IPS-15b (cell line): ENCODE results near the gene ADAMTS15.

ENCODE experiments used
- H3K27me3 ChIP-seq: one replicate; pipeline ENCODE4 v1.6.1; 2013; ENCODE audit warnings: low read length; ENCODE audit not compliant: control insufficient read depth, insufficient read depth
- H3K36me3 ChIP-seq: one replicate; pipeline ENCODE4 v1.6.1; 2013; ENCODE audit warnings: low read length; ENCODE audit not compliant: control insufficient read depth, insufficient read depth
- H3K4me1 ChIP-seq: one replicate; pipeline ENCODE4 v1.6.1; 2013; ENCODE audit warnings: mild to moderate bottlenecking, low read length; ENCODE audit not compliant: control insufficient read depth, insufficient read depth
- H3K4me3 ChIP-seq: one replicate; pipeline ENCODE4 v1.5.1; 2013; ENCODE audit warnings: low read depth, low read length
- H3K9ac ChIP-seq: one replicate; pipeline ENCODE4 v1.6.1; 2013; ENCODE audit warnings: low read depth, mild to moderate bottlenecking, low read length
- H3K9me3 ChIP-seq: one replicate; pipeline ENCODE4 v1.6.1; 2013; ENCODE audit warnings: mild to moderate bottlenecking, low read length; ENCODE audit not compliant: control insufficient read depth, insufficient read depth

ADAMTS15 gene

GRCh38 chr11:130478881-130479280, 30.4 kb downstream of the ADAMTS15 start:
- Histone ChIP-seq H3K4me3 (no peak overlapping the region), H3K36me3 (no peaks in the 10 kb centered on the region), H3K4me1 (no peaks in the 10 kb centered on the region), H3K9me3 (no peaks in the 10 kb centered on the region), H3K27me3 (no peaks in the 10 kb centered on the region), H3K9ac (no peak overlapping the region)

GRCh38 chr11:130480186-130480585, 31.7 kb downstream of the ADAMTS15 start:
- Histone ChIP-seq H3K36me3 (no peaks in the 10 kb centered on the region), H3K4me1 (no peaks in the 10 kb centered on the region), H3K9me3 (no peaks in the 10 kb centered on the region), H3K9ac (no peak overlapping the region), H3K4me3 (no peak overlapping the region), H3K27me3 (no peaks in the 10 kb centered on the region)

- no peaks in the 10 kb centered on the region for H3K4me1 ChIP-seq
- H3K4me3 ChIP-seq: no peak overlapping the region
- H3K27me3 ChIP-seq: no peaks in the 10 kb centered on the region
- no peak overlapping the region for H3K9ac ChIP-seq
- H3K36me3 ChIP-seq: no peaks in the 10 kb centered on the region
- no peaks in the 10 kb centered on the region for H3K9me3 ChIP-seq
Observed at GRCh38 chr11:130480711-130481140, 32.3 kb downstream of the ADAMTS15 start.

- no peaks in the 10 kb centered on the region for H3K27me3 ChIP-seq
- H3K36me3 ChIP-seq: no peaks in the 10 kb centered on the region
- no peaks in the 10 kb centered on the region for H3K9me3 ChIP-seq
- H3K9ac ChIP-seq: no peak overlapping the region
- H3K4me3 ChIP-seq: no peak overlapping the region
- no peaks in the 10 kb centered on the region for H3K4me1 ChIP-seq
Observed at GRCh38 chr11:130483124-130483523, 34.7 kb downstream of the ADAMTS15 start.

GRCh38 chr11:130485983-130486382, 37.5 kb downstream of the ADAMTS15 start:
- Histone ChIP-seq H3K4me3 (no peak overlapping the region), H3K36me3 (no peaks in the 10 kb centered on the region), H3K9me3 (no peaks in the 10 kb centered on the region), H3K9ac (no peak overlapping the region), H3K4me1 (no peaks in the 10 kb centered on the region), H3K27me3 (no peaks in the 10 kb centered on the region)

GRCh38 chr11:130486391-130486836, 38.0 kb downstream of the ADAMTS15 start:
- H3K4me3 ChIP-seq: no peak overlapping the region
- H3K36me3 ChIP-seq: no peaks in the 10 kb centered on the region

GRCh38 chr11:130486987-130487923, 38.8 kb downstream of the ADAMTS15 start:
- Histone ChIP-seq H3K4me1 (no peaks in the 10 kb centered on the region), H3K4me3 (no peak overlapping the region), H3K36me3 (no peaks in the 10 kb centered on the region), H3K9ac (no peak overlapping the region), H3K9me3 (no peaks in the 10 kb centered on the region), H3K27me3 (no peaks in the 10 kb centered on the region)

More at GRCh38 chr11:130486391-130486836, 38.0 kb downstream of the ADAMTS15 start:
- Histone ChIP-seq H3K9me3 (no peaks in the 10 kb centered on the region), H3K9ac (no peak overlapping the region), H3K4me1 (no peaks in the 10 kb centered on the region), H3K27me3 (no peaks in the 10 kb centered on the region)

- Histone ChIP-seq H3K9me3 (no peaks in the 10 kb centered on the region), H3K36me3 (no peaks in the 10 kb centered on the region), H3K27me3 (no peaks in the 10 kb centered on the region), H3K9ac (no peak overlapping the region), H3K4me3 (no peak overlapping the region), H3K4me1 (no peaks in the 10 kb centered on the region)
Observed at GRCh38 chr11:130487924-130488815, 39.7 kb downstream of the ADAMTS15 start.

GRCh38 chr11:130488848-130489584, 40.6 kb downstream of the ADAMTS15 start:
- no peak overlapping the region for H3K4me3 ChIP-seq
- H3K27me3 ChIP-seq: no peaks in the 10 kb centered on the region
- H3K36me3 ChIP-seq: no peaks in the 10 kb centered on the region
- H3K4me1 ChIP-seq: no peaks in the 10 kb centered on the region
- H3K9me3 ChIP-seq: no peaks in the 10 kb centered on the region
- no peak overlapping the region for H3K9ac ChIP-seq

GRCh38 chr11:130489716-130490115, 41.3 kb downstream of the ADAMTS15 start:
- H3K36me3 ChIP-seq: no peaks in the 10 kb centered on the region
- no peaks in the 10 kb centered on the region for H3K9me3 ChIP-seq
- H3K4me3 ChIP-seq: no peak overlapping the region
- H3K9ac ChIP-seq: no peak overlapping the region
- H3K4me1 ChIP-seq: no peaks in the 10 kb centered on the region
- no peaks in the 10 kb centered on the region for H3K27me3 ChIP-seq
